ENCODE measurements around the gene GALNT1.

The GALNT1 gene

DNA sequence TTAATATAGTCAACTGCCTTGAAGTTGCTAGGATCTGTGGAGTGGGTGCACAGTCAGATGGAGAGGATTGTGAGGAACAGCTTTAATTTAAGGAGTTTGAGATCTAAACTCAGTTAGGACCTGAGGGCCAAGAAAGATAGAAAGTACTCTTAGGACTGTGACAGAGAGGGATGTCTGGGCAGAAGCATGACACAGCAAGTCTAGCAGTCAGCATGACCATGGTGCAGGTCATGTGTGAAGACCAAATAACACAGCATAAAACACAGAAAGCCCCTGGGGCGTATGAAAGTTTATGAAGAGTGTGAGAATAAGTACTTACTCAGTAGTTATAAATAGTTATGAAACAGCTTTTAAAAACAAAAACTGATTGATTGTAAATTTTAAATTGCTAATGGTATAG, 107.2 kb downstream of the GALNT1 start:
- Mint-ChIP-seq H3K27ac (no peak overlapping the region), H3K4me3 (no peak overlapping the region), H3K9me3 (no peaks in the 10 kb centered on the region), H3K27me3 (no peaks in the 10 kb centered on the region), H3K36me3 (peaks cover 20% of the 10 kb centered on the region), H3K4me1 (no peaks in the 10 kb centered on the region)
- DNase-seq (ENCODE audit: low spot score in 2 of 2) (no peak), ATAC-seq (ENCODE audit: low read depth) (no peak)

DNA sequence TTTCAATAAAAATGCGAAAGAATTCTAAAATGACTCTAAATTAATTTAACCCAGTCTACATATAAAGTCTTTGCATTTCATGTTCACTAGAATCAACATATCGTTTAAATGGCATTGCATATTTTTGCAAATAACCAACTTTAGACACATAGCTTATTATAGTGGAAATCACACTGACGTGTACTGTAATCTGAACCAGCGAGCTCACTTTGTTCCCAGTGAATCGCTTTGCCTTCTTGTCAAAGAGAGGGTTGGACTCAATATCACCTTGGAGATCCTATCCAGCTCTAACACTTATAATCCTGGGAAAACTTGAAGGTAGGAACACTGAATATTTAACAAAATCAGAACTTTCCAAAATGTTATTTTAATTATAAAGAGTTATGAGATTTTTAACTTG, 108.2 kb downstream of the GALNT1 start:
- Mint-ChIP-seq H3K9me3 (no peaks in the 10 kb centered on the region), H3K27me3 (no peaks in the 10 kb centered on the region), H3K27ac (no peak overlapping the region), H3K4me1 (no peaks in the 10 kb centered on the region), H3K36me3 (peaks cover 14% of the 10 kb centered on the region), H3K4me3 (no peak overlapping the region)
- no peak for ATAC-seq (ENCODE audit: low read depth)
- no peak for DNase-seq (ENCODE audit: low spot score in 2 of 2)

DNA sequence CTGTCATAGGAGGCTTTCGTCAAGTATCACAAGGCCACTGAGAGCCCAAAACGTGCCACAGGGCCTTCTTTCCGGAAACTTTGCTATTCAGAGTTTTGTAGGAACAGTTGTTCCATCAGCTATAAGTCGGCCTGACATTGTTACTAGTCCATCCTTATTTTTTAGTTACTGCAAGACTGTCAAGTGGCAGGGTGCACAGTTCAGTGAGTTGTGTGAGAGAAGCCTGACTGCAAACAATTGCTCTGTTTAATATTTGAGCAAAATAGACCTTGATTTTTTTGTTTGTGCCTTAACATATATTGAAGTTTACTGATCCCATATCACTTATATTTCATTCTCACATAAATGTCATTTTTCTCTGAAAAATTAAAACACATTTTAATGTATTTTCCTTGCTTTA, 110.1 kb downstream of the GALNT1 start:
- Mint-ChIP-seq H3K4me1 (no peaks in the 10 kb centered on the region), H3K9me3 (no peaks in the 10 kb centered on the region), H3K27ac (no peak overlapping the region), H3K4me3 (no peak overlapping the region), H3K27me3 (no peaks in the 10 kb centered on the region), H3K36me3 (peaks cover 12% of the 10 kb centered on the region)
- DNase-seq (ENCODE audit: low spot score in 2 of 2), result no peak
- no peak for ATAC-seq (ENCODE audit: low read depth)

DNA sequence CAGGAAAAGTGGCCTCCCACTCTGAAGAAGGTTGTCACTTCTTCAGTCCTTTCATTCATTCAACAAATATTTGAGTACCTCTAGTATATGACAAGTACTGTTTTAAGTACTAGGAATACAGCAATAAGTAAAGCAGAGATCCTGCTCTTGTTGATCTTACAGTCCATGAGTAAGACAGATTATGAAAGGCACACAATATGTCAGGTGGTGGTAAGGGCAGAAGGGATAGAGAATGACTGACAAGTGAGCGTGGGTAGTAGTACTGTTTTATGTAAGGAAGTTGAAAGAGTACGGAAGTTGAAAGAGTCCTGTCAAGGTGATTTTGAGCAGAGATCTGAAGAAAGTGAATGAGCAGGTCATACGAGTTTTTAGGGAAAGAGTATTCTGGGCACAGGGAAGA, 111.3 kb downstream of the GALNT1 start:
- no peaks in the 10 kb centered on the region for H3K27me3 Mint-ChIP-seq
- ATAC-seq (ENCODE audit: low read depth), result no peak
- DNase-seq (ENCODE audit: low spot score in 2 of 2), result no peak
- H3K36me3 Mint-ChIP-seq, result peaks cover 13% of the 10 kb centered on the region
- H3K9me3 Mint-ChIP-seq, result no peaks in the 10 kb centered on the region
- no peak overlapping the region for H3K4me3 Mint-ChIP-seq
- H3K27ac Mint-ChIP-seq, result no peak overlapping the region
- no peaks in the 10 kb centered on the region for H3K4me1 Mint-ChIP-seq

DNA sequence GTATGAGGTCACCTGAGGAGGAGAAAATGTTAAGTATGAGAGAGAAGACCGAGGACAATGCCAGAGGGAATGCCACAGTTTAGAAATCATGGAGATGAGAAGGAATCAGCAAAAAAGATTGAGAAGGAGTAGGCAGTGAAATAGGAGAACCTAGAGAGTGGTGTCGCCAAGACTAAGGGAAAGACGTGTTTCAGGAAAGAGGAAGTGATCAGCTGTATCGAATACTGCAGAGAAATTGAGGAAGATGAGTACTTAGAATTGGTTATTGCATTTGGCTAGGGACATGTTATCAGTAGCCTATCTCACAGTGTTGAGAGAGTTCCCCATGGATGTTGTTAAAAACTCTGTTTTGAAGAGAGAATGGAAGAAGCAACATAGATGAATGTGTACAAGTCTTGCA, 112.3 kb downstream of the GALNT1 start:
- H3K4me1 Mint-ChIP-seq, result no peaks in the 10 kb centered on the region
- H3K27me3 Mint-ChIP-seq, result no peaks in the 10 kb centered on the region
- no peak overlapping the region for H3K27ac Mint-ChIP-seq
- no peak for ATAC-seq (ENCODE audit: low read depth)
- no peak overlapping the region for H3K4me3 Mint-ChIP-seq
- no peak for DNase-seq (ENCODE audit: low spot score in 2 of 2)
- H3K36me3 Mint-ChIP-seq, result peaks cover 8% of the 10 kb centered on the region
- H3K9me3 Mint-ChIP-seq, result no peaks in the 10 kb centered on the region

DNA sequence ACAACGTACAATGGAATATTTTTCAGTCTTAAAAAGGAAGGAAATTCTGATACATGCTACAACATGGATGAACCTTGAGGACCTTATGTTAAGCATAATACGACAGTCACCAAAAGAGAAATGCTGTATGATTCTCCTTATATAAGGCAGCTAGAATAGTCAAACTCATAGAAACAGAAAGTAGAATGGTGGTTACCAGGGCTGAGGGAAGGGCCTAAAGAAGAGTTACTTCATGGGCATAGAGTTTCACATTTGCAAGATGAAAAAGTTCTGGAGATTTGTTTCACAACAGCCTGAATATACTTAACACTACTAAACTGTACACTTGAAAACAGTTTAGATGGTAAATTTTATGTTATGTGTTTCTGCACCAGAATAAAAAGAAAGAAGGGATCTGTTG, 113.3 kb downstream of the GALNT1 start:
- ATAC-seq (ENCODE audit: low read depth) (no peak), DNase-seq (ENCODE audit: low spot score in 2 of 2) (no peak)
- Mint-ChIP-seq H3K9me3 (no peaks in the 10 kb centered on the region), H3K4me3 (no peak overlapping the region), H3K36me3 (peaks cover 16% of the 10 kb centered on the region), H3K4me1 (no peaks in the 10 kb centered on the region), H3K27me3 (no peaks in the 10 kb centered on the region), H3K27ac (no peak overlapping the region)

DNA sequence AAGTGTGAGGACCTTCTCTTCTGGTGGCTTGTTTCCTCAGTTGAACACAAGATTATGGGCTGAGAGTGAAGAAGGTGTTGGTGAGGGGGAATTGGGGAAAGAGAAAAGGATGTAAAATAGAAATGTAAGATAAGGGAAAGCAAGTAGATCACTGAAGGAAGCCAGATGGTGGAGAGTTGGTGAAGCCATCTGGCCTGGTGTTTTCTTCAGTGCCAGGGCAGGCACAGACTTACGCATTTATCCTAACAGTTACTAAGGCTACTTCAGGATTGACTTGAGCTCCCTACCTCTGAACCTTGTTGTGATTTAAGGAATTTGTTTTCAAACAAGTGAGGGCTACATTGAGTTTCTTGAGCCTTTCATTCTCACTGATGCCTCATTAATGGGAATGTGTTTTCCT, 113.8 kb downstream of the GALNT1 start:
- H3K4me1 Mint-ChIP-seq, result no peaks in the 10 kb centered on the region
- peaks cover 18% of the 10 kb centered on the region for H3K36me3 Mint-ChIP-seq
- no peak overlapping the region for H3K4me3 Mint-ChIP-seq
- H3K9me3 Mint-ChIP-seq, result no peaks in the 10 kb centered on the region
- H3K27ac Mint-ChIP-seq, result no peak overlapping the region
- ATAC-seq (ENCODE audit: low read depth) (no peak), DNase-seq (ENCODE audit: low spot score in 2 of 2) (no peak)
- no peaks in the 10 kb centered on the region for H3K27me3 Mint-ChIP-seq

DNA sequence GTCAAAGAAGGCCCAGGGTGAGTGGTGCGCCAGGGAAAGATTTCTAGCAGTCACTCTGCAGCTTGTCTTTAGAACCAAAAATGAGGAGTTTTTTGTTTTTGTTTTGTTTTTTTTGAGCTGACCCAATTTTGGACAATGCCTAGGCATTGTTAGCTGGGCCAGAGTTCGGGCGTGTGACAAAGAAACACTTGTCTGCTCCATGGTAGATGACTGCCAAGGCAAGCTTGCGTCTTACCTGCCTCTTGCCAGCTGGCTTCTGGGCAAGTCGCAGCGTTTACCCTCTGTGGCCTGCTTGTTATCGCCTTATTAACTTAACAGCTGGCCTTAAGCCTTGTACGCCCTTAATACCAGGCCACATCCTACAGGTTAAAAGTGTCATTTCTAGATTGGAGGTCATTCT, 114.3 kb downstream of the GALNT1 start:
- H3K9me3 Mint-ChIP-seq, result no peaks in the 10 kb centered on the region
- peaks cover 15% of the 10 kb centered on the region for H3K36me3 Mint-ChIP-seq
- no peaks in the 10 kb centered on the region for H3K27me3 Mint-ChIP-seq
- H3K27ac Mint-ChIP-seq, result no peak overlapping the region
- DNase-seq (ENCODE audit: low spot score in 2 of 2) (no peak), ATAC-seq (ENCODE audit: low read depth) (no peak)
- H3K4me3 Mint-ChIP-seq, result no peak overlapping the region
- no peaks in the 10 kb centered on the region for H3K4me1 Mint-ChIP-seq

DNA sequence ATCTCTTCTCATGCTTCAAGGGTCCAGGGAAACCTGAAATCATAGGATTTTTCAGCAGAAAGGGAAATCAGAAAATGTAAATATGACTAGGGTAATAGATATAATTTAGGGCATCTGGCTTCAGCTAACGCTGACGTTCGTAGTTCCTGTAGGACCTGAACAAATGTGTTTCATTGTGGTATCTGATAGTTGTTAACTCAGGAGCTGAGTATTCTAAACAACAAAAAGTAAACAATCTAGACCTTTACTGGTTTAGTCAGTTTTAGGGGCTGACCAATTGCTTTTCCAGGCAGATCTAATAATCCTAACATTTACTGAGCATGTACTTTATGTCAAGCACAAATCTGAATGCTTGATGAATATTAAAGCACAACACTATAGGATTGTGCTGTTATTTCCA, 114.8 kb downstream of the GALNT1 start:
- H3K9me3 Mint-ChIP-seq, result no peaks in the 10 kb centered on the region
- DNase-seq (ENCODE audit: low spot score in 2 of 2) (no peak), ATAC-seq (ENCODE audit: low read depth) (no peak)
- no peak overlapping the region for H3K4me3 Mint-ChIP-seq
- peaks cover 14% of the 10 kb centered on the region for H3K36me3 Mint-ChIP-seq
- H3K4me1 Mint-ChIP-seq, result no peaks in the 10 kb centered on the region
- H3K27ac Mint-ChIP-seq, result no peak overlapping the region
- no peaks in the 10 kb centered on the region for H3K27me3 Mint-ChIP-seq

DNA sequence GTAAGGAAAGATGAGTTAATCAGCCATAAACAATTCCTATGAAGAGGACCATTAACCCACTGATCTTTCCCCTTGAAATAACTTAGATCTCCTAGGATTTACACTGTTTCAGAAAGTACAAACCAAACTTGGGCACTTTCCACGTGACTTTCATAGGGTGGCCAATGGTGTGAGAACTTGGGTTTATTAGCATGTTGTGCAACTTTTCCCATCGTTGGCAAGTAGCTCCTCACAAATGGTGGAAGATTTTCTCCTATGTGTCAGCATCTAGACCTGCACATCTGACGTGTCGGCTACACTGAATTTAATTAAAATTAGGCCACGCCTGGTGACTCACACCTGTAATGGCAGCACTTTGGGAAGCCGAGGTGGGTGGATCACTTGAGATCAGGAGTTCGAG, 116.3 kb downstream of the GALNT1 start:
- ATAC-seq (ENCODE audit: low read depth) (no peak), DNase-seq (ENCODE audit: low spot score in 2 of 2) (no peak)
- Mint-ChIP-seq H3K27me3 (no peaks in the 10 kb centered on the region), H3K4me3 (no peak overlapping the region), H3K9me3 (no peaks in the 10 kb centered on the region), H3K27ac (no peak overlapping the region), H3K4me1 (no peaks in the 10 kb centered on the region), H3K36me3 (peaks cover 17% of the 10 kb centered on the region)

DNA sequence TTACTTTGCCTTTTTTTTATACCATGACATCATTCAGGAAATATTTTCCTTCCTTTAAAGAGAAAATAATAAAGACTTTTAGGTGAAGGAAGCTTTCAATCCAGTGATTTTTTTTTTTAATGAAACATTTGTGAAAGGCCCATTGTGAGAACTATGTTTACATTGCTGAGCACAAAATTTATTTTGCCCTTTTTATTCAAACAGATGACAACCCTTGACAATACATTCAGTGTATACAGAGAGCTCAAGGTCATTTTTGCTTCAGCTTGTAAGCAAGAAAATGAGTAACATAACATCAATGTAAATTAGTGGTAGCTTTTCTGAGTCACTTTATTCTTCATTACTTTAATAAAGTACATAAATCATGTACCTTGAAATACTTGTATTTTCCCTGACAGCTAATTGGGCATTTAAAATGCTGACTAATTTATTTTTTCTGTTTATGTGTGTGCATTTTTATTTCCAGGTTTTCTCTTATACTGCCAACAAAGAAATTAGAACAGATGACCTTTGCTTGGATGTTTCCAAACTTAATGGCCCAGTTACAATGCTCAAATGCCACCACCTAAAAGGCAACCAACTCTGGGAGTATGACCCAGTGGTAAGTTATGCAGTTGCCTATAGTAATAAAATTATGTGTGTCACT, 121.6 kb downstream of the GALNT1 start:
- H3K9me3 Mint-ChIP-seq, result no peaks in the 10 kb centered on the region
- H3K36me3 Mint-ChIP-seq, result peaks cover 25% of the 10 kb centered on the region
- no peak for ATAC-seq (ENCODE audit: low read depth)

DNA sequence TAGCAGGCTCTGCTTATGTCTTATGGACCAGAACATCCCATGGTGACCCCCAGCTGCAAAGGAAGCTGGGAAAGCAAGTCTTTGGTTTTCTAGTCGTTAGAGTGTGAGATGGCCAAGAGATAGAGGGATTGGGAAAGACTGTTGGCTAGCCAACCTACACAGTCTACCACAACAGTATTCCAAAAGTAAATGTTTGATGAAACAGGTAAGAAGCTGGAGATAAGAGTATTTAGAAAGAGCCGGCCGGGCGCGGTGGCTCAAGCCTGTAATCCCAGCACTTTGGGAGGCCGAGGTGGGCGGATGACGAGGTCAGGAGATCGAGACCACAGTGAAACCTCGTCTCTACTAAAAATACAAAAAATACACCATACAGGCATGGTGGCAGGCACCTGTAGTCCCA, 124.4 kb downstream of the GALNT1 start:
- no peaks in the 10 kb centered on the region for H3K9me3 Mint-ChIP-seq
- peaks cover 26% of the 10 kb centered on the region for H3K36me3 Mint-ChIP-seq
- ATAC-seq (ENCODE audit: low read depth) (no peak), DNase-seq (ENCODE audit: low spot score in 2 of 2) (no peak)
- no peak overlapping the region for H3K27ac Mint-ChIP-seq
- H3K27me3 Mint-ChIP-seq, result no peaks in the 10 kb centered on the region
- no peaks in the 10 kb centered on the region for H3K4me1 Mint-ChIP-seq
- H3K4me3 Mint-ChIP-seq, result no peak overlapping the region

More for the DNA sequence above, 121.6 kb downstream of the GALNT1 start:
- no peaks in the 10 kb centered on the region for H3K4me1 Mint-ChIP-seq
- DNase-seq (ENCODE audit: low spot score in 2 of 2), result no peak
- H3K27ac Mint-ChIP-seq, result no peak overlapping the region
- no peak overlapping the region for H3K4me3 Mint-ChIP-seq
- H3K27me3 Mint-ChIP-seq, result no peaks in the 10 kb centered on the region

DNA sequence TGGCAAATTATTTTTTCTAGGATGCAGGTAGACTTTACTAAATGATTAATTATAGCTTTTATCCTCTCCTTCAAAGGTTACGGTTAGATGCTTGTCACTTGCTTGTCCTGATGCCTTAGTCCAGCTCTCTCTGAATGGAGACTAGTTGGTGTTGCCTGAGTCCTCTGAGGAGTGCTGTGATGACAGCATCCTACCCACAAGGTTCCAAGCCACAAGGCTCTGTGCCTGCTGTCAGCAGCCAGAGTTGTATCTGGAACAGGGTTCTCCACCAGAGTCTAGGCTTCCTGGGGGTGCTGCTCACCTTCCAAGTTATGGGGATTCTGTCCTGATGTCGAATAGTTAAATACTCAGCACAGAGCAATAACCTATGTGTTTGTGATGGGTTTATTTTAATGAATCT, 125.7 kb downstream of the GALNT1 start:
- Mint-ChIP-seq H3K36me3 (peaks cover 32% of the 10 kb centered on the region), H3K27me3 (no peaks in the 10 kb centered on the region), H3K4me3 (no peak overlapping the region), H3K9me3 (no peaks in the 10 kb centered on the region), H3K4me1 (no peaks in the 10 kb centered on the region), H3K27ac (no peak overlapping the region)
- no peak for ATAC-seq (ENCODE audit: low read depth)
- no peak for DNase-seq (ENCODE audit: low spot score in 2 of 2)

DNA sequence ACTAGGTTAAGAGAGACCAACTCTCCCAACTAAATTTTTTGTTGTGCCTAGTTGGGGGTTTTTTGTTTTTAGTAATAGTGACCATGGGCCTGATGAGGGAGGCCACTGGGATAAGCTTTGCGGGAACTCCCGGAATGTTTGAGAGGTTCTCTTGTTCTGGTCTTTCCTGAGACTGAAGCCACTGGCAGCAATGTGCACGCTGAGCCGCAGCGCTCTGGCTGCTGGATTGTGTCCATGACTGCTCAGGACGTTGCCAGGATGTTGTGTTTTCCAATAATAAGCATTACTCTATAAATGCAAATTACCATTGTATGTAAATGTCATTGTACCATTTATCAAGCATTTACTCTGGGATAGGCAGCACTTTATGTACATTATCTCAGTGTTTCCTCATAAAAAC, 126.1 kb downstream of the GALNT1 start:
- Mint-ChIP-seq H3K4me1 (no peaks in the 10 kb centered on the region), H3K27ac (no peak overlapping the region), H3K9me3 (no peaks in the 10 kb centered on the region), H3K27me3 (no peaks in the 10 kb centered on the region), H3K36me3 (peaks cover 32% of the 10 kb centered on the region), H3K4me3 (no peak overlapping the region)
- no peak for DNase-seq (ENCODE audit: low spot score in 2 of 2)
- ATAC-seq (ENCODE audit: low read depth), result no peak

DNA sequence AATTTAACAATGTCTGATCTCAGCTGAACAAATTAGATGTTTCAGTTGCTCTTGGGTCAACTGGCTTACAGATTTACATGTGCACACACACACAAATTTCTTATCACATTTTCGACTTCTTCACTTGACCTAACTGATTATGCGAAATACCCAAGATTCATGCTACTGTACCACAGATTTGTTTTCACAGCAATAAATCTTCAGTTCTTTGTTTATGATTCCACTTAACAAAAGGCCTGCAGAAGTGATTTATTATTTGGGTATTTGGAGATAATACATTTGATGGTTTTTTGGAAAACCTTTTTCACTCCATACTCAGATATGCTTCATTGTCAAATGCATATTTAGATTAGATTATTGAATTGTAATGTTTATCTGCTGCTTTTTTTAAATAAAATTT, 129.0 kb downstream of the GALNT1 start:
- H3K9me3 Mint-ChIP-seq, result no peaks in the 10 kb centered on the region
- DNase-seq (ENCODE audit: low spot score in 2 of 2) (no peak), ATAC-seq (ENCODE audit: low read depth) (no peak)
- H3K4me1 Mint-ChIP-seq, result no peaks in the 10 kb centered on the region
- no peaks in the 10 kb centered on the region for H3K27me3 Mint-ChIP-seq
- H3K4me3 Mint-ChIP-seq, result no peak overlapping the region
- H3K27ac Mint-ChIP-seq, result no peak overlapping the region
- peaks cover 29% of the 10 kb centered on the region for H3K36me3 Mint-ChIP-seq
